PC-3 (cell line): ENCODE measurements around the gene TMEM178B.
"Not testable (repeated sequence)": the region's sequence is repeated elsewhere in the genome, so short reads cannot be mapped to it uniquely, and the experiment has no call there.

Experiments used
- EZH2 ChIP-seq: fragments of 300-600 bp; sonication (generic); IDR thresholded peaks from one replicate; pipeline ENCODE4 v1.6.1; 2017; ENCODE audit warnings: antibody characterized with exemption, mild to moderate bottlenecking, low read length; ENCODE audit not compliant: unreplicated experiment
- EZH2phosphoT487 ChIP-seq: fragments of 300-600 bp; sonication (generic); IDR thresholded peaks from 2 replicates; pipeline ENCODE4 v1.6.1; 2018; ENCODE audit warnings: mild to moderate bottlenecking, antibody characterized with exemption, low read length, borderline replicate concordance
- TF ChIP-seq, protein P1 (sequence below): fragments of 300-600 bp; sonication (generic); conservative IDR thresholded peaks from 2 replicates; pipeline ENCODE4 v1.5.1; 2017; ENCODE audit warnings: antibody characterized with exemption, low read depth, mild to moderate bottlenecking, low read length

DNA sequence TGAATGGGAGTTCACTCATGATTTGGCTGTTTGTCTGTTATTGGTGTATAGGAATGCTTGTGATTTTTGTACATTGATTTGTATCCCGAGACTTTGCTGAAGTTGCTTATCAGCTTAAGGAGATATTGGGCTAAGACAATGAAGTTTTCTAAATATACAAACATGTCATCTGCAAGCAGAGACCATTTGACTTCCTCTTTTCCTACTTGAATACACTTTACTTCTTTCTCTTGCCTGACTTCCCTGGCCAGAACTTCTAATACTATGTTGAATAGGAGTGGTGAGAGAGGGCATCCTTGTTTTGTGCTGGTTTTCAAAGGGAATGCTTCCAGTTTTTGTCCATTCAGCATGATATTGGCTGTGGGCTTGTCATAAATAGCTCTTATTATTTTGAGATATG is 101.9 kb downstream of the TMEM178B start:
- TF ChIP-seq, protein P1, sequence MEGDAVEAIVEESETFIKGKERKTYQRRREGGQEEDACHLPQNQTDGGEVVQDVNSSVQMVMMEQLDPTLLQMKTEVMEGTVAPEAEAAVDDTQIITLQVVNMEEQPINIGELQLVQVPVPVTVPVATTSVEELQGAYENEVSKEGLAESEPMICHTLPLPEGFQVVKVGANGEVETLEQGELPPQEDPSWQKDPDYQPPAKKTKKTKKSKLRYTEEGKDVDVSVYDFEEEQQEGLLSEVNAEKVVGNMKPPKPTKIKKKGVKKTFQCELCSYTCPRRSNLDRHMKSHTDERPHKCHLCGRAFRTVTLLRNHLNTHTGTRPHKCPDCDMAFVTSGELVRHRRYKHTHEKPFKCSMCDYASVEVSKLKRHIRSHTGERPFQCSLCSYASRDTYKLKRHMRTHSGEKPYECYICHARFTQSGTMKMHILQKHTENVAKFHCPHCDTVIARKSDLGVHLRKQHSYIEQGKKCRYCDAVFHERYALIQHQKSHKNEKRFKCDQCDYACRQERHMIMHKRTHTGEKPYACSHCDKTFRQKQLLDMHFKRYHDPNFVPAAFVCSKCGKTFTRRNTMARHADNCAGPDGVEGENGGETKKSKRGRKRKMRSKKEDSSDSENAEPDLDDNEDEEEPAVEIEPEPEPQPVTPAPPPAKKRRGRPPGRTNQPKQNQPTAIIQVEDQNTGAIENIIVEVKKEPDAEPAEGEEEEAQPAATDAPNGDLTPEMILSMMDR, result not testable (repeated sequence)
- not testable (repeated sequence) for TF ChIP-seq EZH2phosphoT487, EZH2
